Gastroesophageal sphincter (tissue), 3 donors: ENCODE measurements around the gene KLHDC8A.

Source experiments
- CTCF ChIP-seq, 4 experiments: fragments of 200-600 bp in 2 of 4; fragments of 450-650 bp in 2 of 4; sonication (generic) in 1 of 4; IDR thresholded peaks; one replicate each; pipeline ENCODE4 v1.5.1; 2017 to 2019; ENCODE audit warnings: antibody characterized with exemption in 4 of 4, mild to moderate bottlenecking in 2 of 4, moderate library complexity in 2 of 4
- EP300 ChIP-seq: sonication (generic); formaldehyde crosslinking; IDR thresholded peaks from one replicate; pipeline ENCODE4 v1.6.1; 2017; ENCODE audit warnings: antibody characterized with exemption, mild to moderate bottlenecking
- POLR2A ChIP-seq, 2 donors: fragments of 450-650 bp; IDR thresholded peaks; one replicate each; pipeline ENCODE4 v1.6.1; 2017; ENCODE audit warnings: antibody characterized with exemption in 2 of 2, mild to moderate bottlenecking in 2 of 2, moderate library complexity in 1 of 2
- POLR2AphosphoS5 ChIP-seq: sonication (generic); formaldehyde crosslinking; IDR thresholded peaks from one replicate; pipeline ENCODE4 v1.6.1; 2017; ENCODE audit warnings: antibody characterized with exemption

GRCh38 chr1:205321162-205321958 lies 35.4 kb downstream of the KLHDC8A start, which contains the start of gene NUAK2:
- TF ChIP-seq POLR2A (IDR thresholded peaks at IDR 0.05), result peak in 1 of 2 donors; percentile 42
- TF ChIP-seq CTCF (IDR thresholded peaks at IDR 0.05), result peak in 3 of 4 experiments; percentile 26 to 53 (median 46)
- TF ChIP-seq POLR2AphosphoS5, result no peak
- TF ChIP-seq EP300, result no peak
